Astrocyte (in vitro differentiated cells and primary cell): ENCODE measurements around the gene KRT6A. TPM values are rescaled to one million over a fixed set of nuclear protein-coding genes. Genes with fewer than 3 reads are reported as not detected.

Experiments used
- DNase-seq: peaks from one replicate; pipeline ENCODE4 v3.0.0-alpha.2; 2010; ENCODE audit warnings: low read depth
- FAIRE-seq: peaks from 2 replicates; lab custom pipeline; 2011; peaks lifted over from hg19 to GRCh38; lab: Jason Lieb, UNC
- H2AFZ ChIP-seq: 2 replicates; pipeline ENCODE4 v1.6.0; 2012; ENCODE audit warnings: low read depth, low read length, inconsistent platforms
- H3K27ac ChIP-seq: 2 replicates; pipeline ENCODE4 v1.5.1; 2011; ENCODE audit warnings: low read depth, low read length, inconsistent platforms
- H3K27me3 ChIP-seq: 2 replicates; pipeline ENCODE4 v1.6.0; 2011; ENCODE audit warnings: low read length, inconsistent platforms; ENCODE audit not compliant: insufficient read depth
- H3K36me3 ChIP-seq: 2 replicates; pipeline ENCODE4 v1.5.1; 2011; ENCODE audit warnings: low read length, inconsistent platforms; ENCODE audit not compliant: insufficient read depth
- H3K4me1 ChIP-seq: 2 replicates; pipeline ENCODE4 v1.5.1; 2011; ENCODE audit warnings: low read length, inconsistent platforms; ENCODE audit not compliant: insufficient read depth
- H3K4me2 ChIP-seq: 2 replicates; pipeline ENCODE4 v1.6.0; 2012; ENCODE audit warnings: low read length, inconsistent platforms
- H3K4me3 ChIP-seq: 2 replicates; pipeline ENCODE4 v1.5.1; 2011; ENCODE audit warnings: low read depth, mild to moderate bottlenecking, low read length, inconsistent platforms; ENCODE audit not compliant: insufficient read depth
- H3K79me2 ChIP-seq: 2 replicates; pipeline ENCODE4 v1.6.0; 2012; ENCODE audit warnings: mild to moderate bottlenecking, low read length, inconsistent platforms; ENCODE audit not compliant: insufficient read depth
- H3K9ac ChIP-seq: 2 replicates; pipeline ENCODE4 v1.6.0; 2012; ENCODE audit warnings: mild to moderate bottlenecking, low read length, inconsistent platforms
- H3K9me3 ChIP-seq: 2 replicates; pipeline ENCODE4 v1.5.1; 2012; ENCODE audit warnings: low read depth, mild to moderate bottlenecking, low read length, inconsistent platforms; ENCODE audit not compliant: insufficient read depth
- H4K20me1 ChIP-seq: 2 replicates; pipeline ENCODE4 v1.6.0; 2012; ENCODE audit warnings: low read length, inconsistent platforms; ENCODE audit not compliant: insufficient read depth
- H3K27ac Mint-ChIP-seq: one replicate; pipeline ENCODE4 v1.8.0; 2021; ENCODE audit warnings: mild to moderate bottlenecking, mixed read lengths; ENCODE audit not compliant: unreplicated experiment
- H3K27me3 Mint-ChIP-seq: one replicate; pipeline ENCODE4 v1.8.0; 2021; ENCODE audit warnings: low read depth, mixed read lengths; ENCODE audit not compliant: unreplicated experiment
- H3K36me3 Mint-ChIP-seq: one replicate; pipeline ENCODE4 v1.8.0; 2021; ENCODE audit warnings: low read depth, mixed read lengths; ENCODE audit not compliant: unreplicated experiment
- H3K4me1 Mint-ChIP-seq: one replicate; pipeline ENCODE4 v1.8.0; 2021; ENCODE audit warnings: low read depth, mixed read lengths; ENCODE audit not compliant: unreplicated experiment
- H3K4me3 Mint-ChIP-seq: one replicate; pipeline ENCODE4 v1.8.0; 2021; ENCODE audit warnings: mild to moderate bottlenecking, moderate library complexity, mixed read lengths; ENCODE audit not compliant: unreplicated experiment
- H3K9me3 Mint-ChIP-seq: one replicate; pipeline ENCODE4 v1.8.0; 2021; ENCODE audit warnings: mild to moderate bottlenecking, mixed read lengths; ENCODE audit not compliant: unreplicated experiment
- CTCF ChIP-seq: IDR thresholded peaks from 2 replicates; pipeline ENCODE4 v1.5.1; 2011; ENCODE audit warnings: low read depth, mild to moderate bottlenecking, inconsistent platforms, low read length, moderate library complexity; ENCODE audit not compliant: insufficient read depth
- EZH2 ChIP-seq: IDR thresholded peaks from 2 replicates; pipeline ENCODE4 v1.6.1; 2012; ENCODE audit warnings: mild to moderate bottlenecking, low read length, inconsistent platforms; ENCODE audit not compliant: insufficient read depth
- total RNA-seq: library from RNA; stranded (reverse); gene quantifications from 2 replicates; pipeline ENCODE4 v1.2.1, GENCODE V29; 2021

KRT6A gene
- total RNA-seq, 1 donor from 2014 or later = 0.95 TPM

GRCh38 chr12:52524241-52524897, 31.3 kb upstream of the KRT6A start:
- no peaks in the 10 kb centered on the region for H3K36me3 ChIP-seq
- H3K4me3 ChIP-seq = no peak overlapping the region
- H2AFZ ChIP-seq = no peak overlapping the region
- H3K79me2 ChIP-seq = no peaks in the 10 kb centered on the region
- FAIRE-seq (no peak), DNase-seq (no peak)
- H3K4me2 ChIP-seq = no peak overlapping the region
- H3K9ac ChIP-seq = no peak overlapping the region
- H3K9me3 ChIP-seq = no peaks in the 10 kb centered on the region
- Mint-ChIP-seq H3K27me3 (peaks cover 60% of the 10 kb centered on the region), H3K4me1 (peaks cover 3% of the 10 kb centered on the region), H3K9me3 (peaks cover 1% of the 10 kb centered on the region), H3K36me3 (peaks cover 4% of the 10 kb centered on the region), H3K27ac (no peak overlapping the region), H3K4me3 (no peak overlapping the region)
- TF ChIP-seq CTCF (no peak), EZH2 (no peak)
- no peaks in the 10 kb centered on the region for H3K4me1 ChIP-seq
- H3K27me3 ChIP-seq = peaks cover 17% of the 10 kb centered on the region
- H3K27ac ChIP-seq = no peak overlapping the region
- no peaks in the 10 kb centered on the region for H4K20me1 ChIP-seq

GRCh38 chr12:52523824-52524223, 30.8 kb upstream of the KRT6A start:
- Mint-ChIP-seq H3K4me3 (no peak overlapping the region), H3K27ac (no peak overlapping the region), H3K4me1 (peaks cover 3% of the 10 kb centered on the region), H3K27me3 (peaks cover 61% of the 10 kb centered on the region), H3K9me3 (peaks cover 1% of the 10 kb centered on the region), H3K36me3 (peaks cover 4% of the 10 kb centered on the region)
- Histone ChIP-seq H3K27me3 (peaks cover 17% of the 10 kb centered on the region), H3K9ac (no peak overlapping the region), H3K4me3 (no peak overlapping the region), H4K20me1 (no peaks in the 10 kb centered on the region), H2AFZ (no peak overlapping the region), H3K9me3 (no peaks in the 10 kb centered on the region), H3K36me3 (no peaks in the 10 kb centered on the region), H3K79me2 (no peaks in the 10 kb centered on the region), H3K27ac (no peak overlapping the region), H3K4me1 (no peaks in the 10 kb centered on the region), H3K4me2 (no peak overlapping the region)
- FAIRE-seq (no peak), DNase-seq (no peak)
- TF ChIP-seq EZH2 (no peak), CTCF (no peak)

- Histone ChIP-seq H2AFZ (no peak overlapping the region), H3K36me3 (no peaks in the 10 kb centered on the region), H3K9me3 (no peaks in the 10 kb centered on the region), H3K9ac (no peak overlapping the region), H3K27ac (no peak overlapping the region), H3K4me1 (no peaks in the 10 kb centered on the region), H4K20me1 (no peaks in the 10 kb centered on the region), H3K4me3 (no peak overlapping the region), H3K27me3 (peaks cover 20% of the 10 kb centered on the region), H3K79me2 (no peaks in the 10 kb centered on the region), H3K4me2 (no peak overlapping the region)
- Mint-ChIP-seq H3K27me3 (peaks cover 63% of the 10 kb centered on the region), H3K9me3 (no peaks in the 10 kb centered on the region), H3K27ac (no peak overlapping the region), H3K4me3 (no peak overlapping the region), H3K36me3 (peaks cover 7% of the 10 kb centered on the region), H3K4me1 (peaks cover 3% of the 10 kb centered on the region)
- TF ChIP-seq EZH2 = no peak
- no peak for TF ChIP-seq CTCF
- DNase-seq (peak; percentile 30), FAIRE-seq (no peak)
These were observed 29.4 kb upstream of the KRT6A start for GRCh38 chr12:52522346-52523011.
